ENCODE results near the gene IDUA.

Gene IDUA

GRCh38 chr4:1021386-1022050 lies 34.7 kb downstream of the IDUA start:
- DNase-seq (ENCODE audit: low read depth in 2 of 2) = no peak
- TF ChIP-seq, protein P1, sequence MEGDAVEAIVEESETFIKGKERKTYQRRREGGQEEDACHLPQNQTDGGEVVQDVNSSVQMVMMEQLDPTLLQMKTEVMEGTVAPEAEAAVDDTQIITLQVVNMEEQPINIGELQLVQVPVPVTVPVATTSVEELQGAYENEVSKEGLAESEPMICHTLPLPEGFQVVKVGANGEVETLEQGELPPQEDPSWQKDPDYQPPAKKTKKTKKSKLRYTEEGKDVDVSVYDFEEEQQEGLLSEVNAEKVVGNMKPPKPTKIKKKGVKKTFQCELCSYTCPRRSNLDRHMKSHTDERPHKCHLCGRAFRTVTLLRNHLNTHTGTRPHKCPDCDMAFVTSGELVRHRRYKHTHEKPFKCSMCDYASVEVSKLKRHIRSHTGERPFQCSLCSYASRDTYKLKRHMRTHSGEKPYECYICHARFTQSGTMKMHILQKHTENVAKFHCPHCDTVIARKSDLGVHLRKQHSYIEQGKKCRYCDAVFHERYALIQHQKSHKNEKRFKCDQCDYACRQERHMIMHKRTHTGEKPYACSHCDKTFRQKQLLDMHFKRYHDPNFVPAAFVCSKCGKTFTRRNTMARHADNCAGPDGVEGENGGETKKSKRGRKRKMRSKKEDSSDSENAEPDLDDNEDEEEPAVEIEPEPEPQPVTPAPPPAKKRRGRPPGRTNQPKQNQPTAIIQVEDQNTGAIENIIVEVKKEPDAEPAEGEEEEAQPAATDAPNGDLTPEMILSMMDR (IDR thresholded peaks at IDR 0.05; ENCODE audit: low read depth, low read length) = no peak
- H3K4me3 ChIP-seq (replicated peaks in 1 of 2; ENCODE audit: low read depth in 2 of 2, low read length in 2 of 2) = no peak overlapping the region

GRCh38 chr4:1022051-1022738 lies 35.4 kb downstream of the IDUA start:
- DNase-seq (ENCODE audit: low read depth in 2 of 2) = no peak
- H3K4me3 ChIP-seq (replicated peaks in 1 of 2; ENCODE audit: low read depth in 2 of 2, low read length in 2 of 2) = no peak overlapping the region
- TF ChIP-seq, protein P1 (IDR thresholded peaks at IDR 0.05; ENCODE audit: low read depth, low read length) = no peak

DNA sequence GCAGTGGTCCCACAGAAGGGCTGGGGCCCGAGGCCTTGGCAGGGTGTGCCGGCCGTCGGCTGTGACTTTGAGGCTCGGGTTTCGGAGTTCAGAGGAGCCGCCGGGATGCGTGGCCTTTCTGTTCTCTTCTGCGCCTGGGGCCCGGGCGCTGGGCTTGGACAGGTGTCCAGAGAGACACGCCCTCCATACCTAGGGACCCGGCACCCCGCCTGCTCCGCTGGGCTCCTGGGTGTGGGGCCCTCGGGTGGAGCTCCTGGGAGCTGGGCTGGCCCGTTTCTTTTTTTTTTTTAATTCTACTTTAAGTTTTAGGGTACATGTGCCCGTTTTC lies 35.9 kb downstream of the IDUA start:
- DNase-seq (ENCODE audit: low read depth in 2 of 2) = no peak
- TF ChIP-seq, protein P1 (IDR thresholded peaks at IDR 0.05; ENCODE audit: low read depth, low read length) = no peak
- no peak overlapping the region for H3K4me3 ChIP-seq (replicated peaks in 1 of 2; ENCODE audit: low read depth in 2 of 2, low read length in 2 of 2)

DNA sequence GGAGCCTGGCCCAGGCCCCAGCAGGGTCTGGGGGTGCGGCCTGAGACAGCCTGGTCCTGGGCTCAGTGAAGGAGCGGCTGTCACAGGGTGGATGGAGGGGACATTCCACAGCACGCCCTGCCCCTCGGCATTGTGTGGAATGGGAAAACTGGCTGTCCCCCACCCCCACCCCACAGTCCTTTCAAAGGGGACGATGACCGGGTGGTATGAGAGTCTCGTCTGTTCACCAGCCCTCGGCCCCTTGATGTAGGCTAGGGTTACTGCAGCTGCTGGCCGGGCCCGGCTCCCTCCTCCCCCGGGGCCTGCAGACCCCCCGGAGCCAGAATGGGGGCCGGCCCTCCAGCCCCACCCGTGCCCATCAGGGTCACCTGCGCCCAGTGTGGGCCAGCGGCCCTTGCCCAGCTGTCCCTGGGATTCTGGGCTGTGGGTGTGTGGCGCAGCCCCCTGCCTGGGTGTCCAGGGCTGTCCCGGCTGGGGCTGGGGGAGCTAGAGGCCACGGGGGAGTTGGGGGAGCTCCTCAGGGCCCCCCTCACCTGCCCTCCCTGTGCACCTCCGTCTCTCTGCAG lies 36.3 kb downstream of the IDUA start:
- H3K4me3 ChIP-seq (replicated peaks in 1 of 2; ENCODE audit: low read depth in 2 of 2, low read length in 2 of 2) = no peak overlapping the region
- TF ChIP-seq, protein P1 (IDR thresholded peaks at IDR 0.05; ENCODE audit: low read depth, low read length) = no peak
- no peak for DNase-seq (ENCODE audit: low read depth in 2 of 2)

DNA sequence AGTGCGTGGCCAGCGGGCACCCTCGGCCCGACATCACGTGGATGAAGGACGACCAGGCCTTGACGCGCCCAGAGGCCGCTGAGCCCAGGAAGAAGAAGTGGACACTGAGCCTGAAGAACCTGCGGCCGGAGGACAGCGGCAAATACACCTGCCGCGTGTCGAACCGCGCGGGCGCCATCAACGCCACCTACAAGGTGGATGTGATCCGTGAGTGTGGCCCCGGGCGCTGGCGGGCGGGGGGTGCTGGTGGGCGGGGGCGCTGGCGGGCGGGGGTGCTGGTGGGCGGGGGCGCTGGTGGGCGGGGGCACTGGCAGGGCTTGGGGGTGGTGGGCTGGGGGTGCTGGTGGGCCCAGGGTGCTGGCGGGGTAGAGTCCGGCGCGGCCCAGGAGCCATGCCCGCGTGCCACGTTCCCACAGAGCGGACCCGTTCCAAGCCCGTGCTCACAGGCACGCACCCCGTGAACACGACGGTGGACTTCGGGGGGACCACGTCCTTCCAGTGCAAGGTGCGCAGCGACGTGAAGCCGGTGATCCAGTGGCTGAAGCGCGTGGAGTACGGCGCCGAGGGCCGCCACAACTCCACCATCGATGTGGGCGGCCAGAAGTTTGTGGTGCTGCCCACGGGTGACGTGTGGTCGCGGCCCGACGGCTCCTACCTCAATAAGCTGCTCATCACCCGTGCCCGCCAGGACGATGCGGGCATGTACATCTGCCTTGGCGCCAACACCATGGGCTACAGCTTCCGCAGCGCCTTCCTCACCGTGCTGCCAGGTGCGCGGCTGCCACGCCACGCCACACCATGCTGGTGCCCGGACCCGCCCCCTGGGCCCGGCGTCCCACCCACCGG lies 37.3 kb downstream of the IDUA start:
- no peak for DNase-seq (ENCODE audit: low read depth in 2 of 2)
- TF ChIP-seq, protein P1 (IDR thresholded peaks at IDR 0.05; ENCODE audit: low read depth, low read length) = no peak
- H3K4me3 ChIP-seq (replicated peaks in 1 of 2; ENCODE audit: low read depth in 2 of 2, low read length in 2 of 2) = no peak overlapping the region

DNA sequence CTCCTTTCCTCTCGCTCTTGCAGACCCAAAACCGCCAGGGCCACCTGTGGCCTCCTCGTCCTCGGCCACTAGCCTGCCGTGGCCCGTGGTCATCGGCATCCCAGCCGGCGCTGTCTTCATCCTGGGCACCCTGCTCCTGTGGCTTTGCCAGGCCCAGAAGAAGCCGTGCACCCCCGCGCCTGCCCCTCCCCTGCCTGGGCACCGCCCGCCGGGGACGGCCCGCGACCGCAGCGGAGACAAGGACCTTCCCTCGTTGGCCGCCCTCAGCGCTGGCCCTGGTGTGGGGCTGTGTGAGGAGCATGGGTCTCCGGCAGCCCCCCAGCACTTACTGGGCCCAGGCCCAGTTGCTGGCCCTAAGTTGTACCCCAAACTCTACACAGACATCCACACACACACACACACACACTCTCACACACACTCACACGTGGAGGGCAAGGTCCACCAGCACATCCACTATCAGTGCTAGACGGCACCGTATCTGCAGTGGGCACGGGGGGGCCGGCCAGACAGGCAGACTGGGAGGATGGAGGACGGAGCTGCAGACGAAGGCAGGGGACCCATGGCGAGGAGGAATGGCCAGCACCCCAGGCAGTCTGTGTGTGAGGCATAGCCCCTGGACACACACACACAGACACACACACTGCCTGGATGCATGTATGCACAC lies 38.2 kb downstream of the IDUA start:
- no peak overlapping the region for H3K4me3 ChIP-seq (replicated peaks in 1 of 2; ENCODE audit: low read depth in 2 of 2, low read length in 2 of 2)
- no peak for DNase-seq (ENCODE audit: low read depth in 2 of 2)
- TF ChIP-seq, protein P1 (IDR thresholded peaks at IDR 0.05; ENCODE audit: low read depth, low read length) = no peak
